Subcutaneous abdominal adipose tissue (tissue), 5 donors: ENCODE results near the gene FAF1.
A peak's percentile ranks its signal among the peaks of the same experiment; 100 is the strongest.

ENCODE experiments used
- H3K27ac ChIP-seq: one replicate; pipeline ENCODE4 v1.7.0; 2013; ENCODE audit warnings: low read depth, mild to moderate bottlenecking, inconsistent platforms, low read length, moderate library complexity
- H3K27me3 ChIP-seq, 5 donors: one replicate each; pipeline ENCODE4 v1.7.0; 2013; ENCODE audit warnings: low read length in 5 of 5, inconsistent platforms in 1 of 5; ENCODE audit not compliant: control insufficient read depth in 5 of 5, insufficient read depth in 4 of 5
- H3K36me3 ChIP-seq, 5 donors: one replicate each; pipeline ENCODE4 v1.7.0; 2013; ENCODE audit warnings: low read length in 5 of 5; ENCODE audit not compliant: control insufficient read depth in 5 of 5, insufficient read depth in 5 of 5
- H3K4me1 ChIP-seq, 5 donors: one replicate each; pipeline ENCODE4 v1.7.0; 2013; ENCODE audit warnings: low read length in 5 of 5, mild to moderate bottlenecking in 3 of 5, moderate library complexity in 1 of 5; ENCODE audit not compliant: control insufficient read depth in 5 of 5, insufficient read depth in 5 of 5
- H3K4me3 ChIP-seq, 5 donors: one replicate each; pipeline ENCODE4 v1.7.0; 2013; ENCODE audit warnings: low read length in 5 of 5, low read depth in 1 of 5
- H3K9ac ChIP-seq, 5 donors: one replicate each; pipeline ENCODE4 v1.7.0; 2013; ENCODE audit warnings: low read length in 5 of 5, mild to moderate bottlenecking in 4 of 5, moderate library complexity in 3 of 5
- H3K9me3 ChIP-seq, 5 donors: one replicate each; pipeline ENCODE4 v1.7.0; 2013; ENCODE audit warnings: low read length in 5 of 5; ENCODE audit not compliant: control insufficient read depth in 5 of 5
- donor health status: healthy.
- donor health status: healthy.
- donor health status: healthy.
- donor health status: healthy.
- donor health status: healthy.

The FAF1 gene

DNA sequence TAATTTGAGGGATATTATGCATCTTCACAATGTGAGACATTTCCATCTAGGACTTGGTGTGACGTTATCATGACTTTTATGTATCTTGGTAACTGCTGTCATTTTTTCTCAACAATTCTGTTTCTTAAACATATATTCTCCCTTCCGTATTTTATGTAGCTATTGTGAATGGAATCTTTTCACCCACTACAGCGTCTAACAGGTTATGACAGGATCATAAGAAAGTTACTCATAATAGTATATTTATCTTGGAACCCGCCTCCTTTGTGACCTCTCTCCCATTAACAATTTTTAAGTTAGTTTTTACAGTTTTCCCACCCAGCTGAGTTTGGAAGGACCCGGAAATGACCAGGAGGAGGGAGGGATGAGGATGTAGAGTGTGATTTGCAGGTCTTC is 530.1 kb downstream of the FAF1 start:
- Histone ChIP-seq H3K27ac (no peak overlapping the region), H3K36me3 (no peaks in the 10 kb centered on the region), H3K27me3 (peaks cover 47 to 82% (median 64%) of the 10 kb centered on the region in 5 donors), H3K9ac (no peak overlapping the region), H3K4me3 (no peak overlapping the region), H3K9me3 (no peaks in the 10 kb centered on the region), H3K4me1 (peaks cover 0 to 28% (median 22%) of the 10 kb centered on the region in 5 donors)

DNA sequence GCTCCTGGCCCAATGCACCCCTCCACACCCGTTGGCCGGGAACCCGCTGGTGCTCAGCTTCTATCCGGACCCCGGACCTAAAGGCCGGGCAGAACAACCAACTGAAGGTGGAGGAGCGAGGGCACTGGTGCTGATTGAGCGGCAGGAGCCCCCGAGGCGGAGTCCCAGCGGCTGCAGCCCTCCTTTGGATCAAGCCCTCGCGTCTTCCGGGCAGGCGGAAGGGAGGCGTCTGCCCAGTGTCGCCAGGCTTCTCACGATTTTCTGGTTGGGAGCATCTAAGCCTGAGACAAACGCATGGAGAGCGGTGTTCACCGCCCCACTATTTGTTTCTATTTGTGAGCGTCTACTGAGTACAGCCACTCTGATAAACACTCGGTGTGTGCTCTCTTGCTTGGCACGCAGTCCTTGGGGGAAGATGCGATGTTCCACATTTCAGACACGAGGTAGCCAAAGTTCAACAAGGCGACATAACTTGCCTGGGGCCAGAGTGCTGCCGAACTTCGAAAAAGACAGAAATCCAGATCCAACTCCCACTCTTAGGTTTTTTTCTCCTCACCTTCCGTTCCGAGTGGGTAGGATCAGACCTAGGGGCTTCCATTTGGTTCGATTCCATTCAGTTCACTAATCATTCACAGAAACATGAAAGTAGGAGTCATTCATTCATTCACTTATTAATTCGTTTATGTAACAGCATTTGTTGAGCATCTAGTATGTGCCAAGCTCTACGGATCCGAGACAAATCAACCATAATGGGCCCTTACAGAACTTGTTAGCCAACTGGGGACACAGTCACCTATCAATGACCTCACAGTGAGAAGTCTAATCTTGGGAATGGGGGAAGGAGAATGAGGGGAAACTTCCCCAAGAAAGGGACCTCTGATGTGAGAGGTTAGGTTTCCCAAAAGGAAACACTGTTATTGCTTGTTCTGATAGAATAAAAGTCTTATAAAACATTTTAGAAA is 532.0 kb downstream of the FAF1 start:
- H3K9ac ChIP-seq: no peak overlapping the region
- H3K27ac ChIP-seq: no peak overlapping the region
- no peak overlapping the region for H3K4me3 ChIP-seq
- H3K4me1 ChIP-seq: peaks cover 0 to 46% (median 41%) of the 10 kb centered on the region in 5 donors
- H3K27me3 ChIP-seq: peaks cover 55 to 94% (median 78%) of the 10 kb centered on the region in 5 donors
- no peaks in the 10 kb centered on the region for H3K9me3 ChIP-seq
- no peaks in the 10 kb centered on the region for H3K36me3 ChIP-seq

DNA sequence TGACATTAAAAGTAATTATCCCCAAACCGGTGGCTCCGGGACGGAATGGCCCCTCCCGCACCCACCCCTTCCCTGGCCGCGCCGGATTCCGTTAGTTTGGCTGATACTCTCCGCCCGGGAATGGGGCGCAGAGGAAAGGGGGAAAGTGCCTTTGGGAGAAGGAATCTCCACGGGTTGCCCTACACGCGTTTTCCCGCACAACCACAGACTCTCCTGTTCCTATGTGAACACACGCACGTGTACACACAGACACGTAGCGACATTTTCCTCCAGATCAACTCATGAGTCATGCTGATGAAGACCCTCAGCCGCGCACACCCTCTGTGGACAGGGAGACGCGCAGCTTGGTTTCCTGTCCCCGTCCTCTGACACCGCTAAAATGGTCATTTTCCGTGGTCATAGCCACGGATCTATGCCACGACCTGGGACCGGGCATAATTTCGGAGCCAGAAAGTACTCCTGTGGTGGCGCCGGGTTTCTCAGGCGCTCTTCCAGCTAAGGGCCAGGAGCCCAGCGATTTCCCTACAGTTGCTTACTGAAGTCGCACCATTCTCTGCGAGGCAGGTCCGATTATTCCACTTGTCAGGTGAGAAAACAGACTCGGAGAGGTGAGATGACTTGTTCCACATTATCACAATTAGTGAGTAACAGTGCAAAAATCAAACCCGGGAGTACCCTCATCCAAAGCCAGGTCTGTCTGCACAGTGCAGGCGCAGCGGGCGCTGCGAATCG is 532.8 kb downstream of the FAF1 start:
- no peak overlapping the region for H3K9ac ChIP-seq
- peaks cover 0 to 53% (median 46%) of the 10 kb centered on the region in 5 donors for H3K4me1 ChIP-seq
- no peaks in the 10 kb centered on the region for H3K9me3 ChIP-seq
- H3K4me3 ChIP-seq: peak overlapping the region in 1 of 5 donors; percentile 31
- no peaks in the 10 kb centered on the region for H3K36me3 ChIP-seq
- peaks cover 63 to 94% (median 83%) of the 10 kb centered on the region in 5 donors for H3K27me3 ChIP-seq
- H3K27ac ChIP-seq: no peak overlapping the region

DNA sequence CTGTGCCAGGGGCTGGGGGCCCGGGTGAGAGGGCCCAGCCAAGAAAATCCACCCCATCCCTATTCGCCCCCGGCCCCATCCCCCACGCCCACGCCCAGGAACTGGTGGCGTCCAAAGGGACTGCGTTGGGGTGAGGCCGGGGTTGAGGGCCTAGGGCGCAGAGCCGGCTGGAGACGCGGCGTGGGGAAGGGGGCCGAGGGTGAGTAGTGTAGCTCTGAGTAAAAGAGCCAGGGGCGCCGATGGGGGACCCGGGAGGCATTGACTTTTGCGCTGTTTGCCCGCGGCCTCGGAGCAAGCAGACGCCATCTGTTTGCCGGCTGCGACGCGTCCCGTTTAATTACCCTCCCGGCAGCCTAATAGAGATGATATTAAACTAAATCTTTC is 533.4 kb downstream of the FAF1 start:
- no peak overlapping the region for H3K27ac ChIP-seq
- peaks cover 66 to 94% (median 84%) of the 10 kb centered on the region in 5 donors for H3K27me3 ChIP-seq
- H3K4me3 ChIP-seq: no peak overlapping the region
- H3K9me3 ChIP-seq: no peaks in the 10 kb centered on the region
- no peak overlapping the region for H3K9ac ChIP-seq
- H3K4me1 ChIP-seq: peaks cover 0 to 53% (median 46%) of the 10 kb centered on the region in 5 donors
- no peaks in the 10 kb centered on the region for H3K36me3 ChIP-seq

DNA sequence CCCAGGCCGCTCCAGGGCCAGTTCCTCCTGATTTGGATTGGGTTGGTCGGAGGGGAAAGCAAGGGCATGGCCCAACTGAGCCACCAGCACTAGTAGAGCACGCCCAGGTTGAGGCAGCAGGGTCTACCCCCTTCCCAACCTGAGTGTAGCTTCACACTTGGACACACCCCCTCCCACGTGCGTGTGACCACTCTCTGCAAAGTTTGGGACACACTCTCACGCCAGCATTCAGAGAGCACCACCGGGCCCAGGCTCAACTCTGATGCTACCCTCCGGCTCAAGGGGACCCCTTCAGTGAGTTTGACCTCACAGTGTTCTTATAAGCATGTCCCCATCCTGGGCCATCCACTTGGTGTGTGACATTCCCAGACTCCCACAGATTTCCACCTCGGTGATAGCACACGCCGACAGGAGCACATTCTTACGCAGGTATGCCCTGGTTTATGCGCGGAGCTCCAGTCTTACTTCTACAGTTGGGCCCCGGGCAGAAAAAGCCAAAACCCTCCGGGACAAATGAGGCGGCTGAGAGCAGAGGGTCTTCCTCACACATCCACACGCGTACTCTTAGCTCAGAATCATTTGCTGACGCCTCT is 533.9 kb downstream of the FAF1 start:
- no peak overlapping the region for H3K27ac ChIP-seq
- H3K4me3 ChIP-seq: peak overlapping the region in 1 of 5 donors; percentile 11
- peaks cover 0 to 53% (median 46%) of the 10 kb centered on the region in 5 donors for H3K4me1 ChIP-seq
- peaks cover 65 to 94% (median 83%) of the 10 kb centered on the region in 5 donors for H3K27me3 ChIP-seq
- H3K36me3 ChIP-seq: no peaks in the 10 kb centered on the region
- no peaks in the 10 kb centered on the region for H3K9me3 ChIP-seq
- no peak overlapping the region for H3K9ac ChIP-seq

DNA sequence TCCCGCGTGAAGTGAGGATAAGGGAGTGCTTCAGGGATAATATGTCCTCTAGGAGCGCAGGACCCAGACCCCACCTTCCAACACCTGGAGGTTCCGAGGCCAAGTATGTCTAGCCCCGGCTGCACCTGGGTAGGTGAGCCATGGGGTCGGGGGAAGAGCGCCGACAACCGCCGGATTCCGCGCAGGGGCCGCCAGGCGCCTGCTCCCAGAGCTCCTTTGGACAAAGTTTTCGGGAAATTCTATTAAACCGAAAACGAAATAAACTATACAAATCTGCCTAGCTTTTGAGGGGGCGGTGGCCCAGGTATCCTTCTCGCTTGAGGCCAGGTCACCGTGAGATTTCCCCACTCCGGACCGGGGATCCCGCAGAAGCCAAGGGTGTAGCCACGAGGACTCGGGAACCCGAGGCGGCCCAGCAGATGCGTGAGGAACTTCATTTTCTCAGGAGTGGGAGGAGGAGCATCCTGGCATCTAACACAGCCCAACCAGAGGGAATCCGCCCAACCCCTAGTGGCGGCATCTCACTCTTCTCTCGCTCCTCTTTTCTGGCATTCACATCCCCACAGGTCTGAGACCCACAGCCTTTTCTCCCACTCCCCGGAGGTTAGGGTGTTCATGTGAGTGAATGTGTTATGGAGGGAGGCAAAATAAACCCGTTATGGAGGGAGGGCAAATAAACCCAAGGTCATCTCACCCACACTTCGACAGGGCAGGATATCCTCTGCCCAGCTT is 534.5 kb downstream of the FAF1 start:
- peaks cover 67 to 93% (median 83%) of the 10 kb centered on the region in 5 donors for H3K27me3 ChIP-seq
- peaks cover 0 to 58% (median 53%) of the 10 kb centered on the region in 5 donors for H3K4me1 ChIP-seq
- H3K36me3 ChIP-seq: no peaks in the 10 kb centered on the region
- H3K9ac ChIP-seq: no peak overlapping the region
- peak overlapping the region in 1 of 5 donors; percentile 70 for H3K4me3 ChIP-seq
- no peaks in the 10 kb centered on the region for H3K9me3 ChIP-seq
- H3K27ac ChIP-seq: no peak overlapping the region

DNA sequence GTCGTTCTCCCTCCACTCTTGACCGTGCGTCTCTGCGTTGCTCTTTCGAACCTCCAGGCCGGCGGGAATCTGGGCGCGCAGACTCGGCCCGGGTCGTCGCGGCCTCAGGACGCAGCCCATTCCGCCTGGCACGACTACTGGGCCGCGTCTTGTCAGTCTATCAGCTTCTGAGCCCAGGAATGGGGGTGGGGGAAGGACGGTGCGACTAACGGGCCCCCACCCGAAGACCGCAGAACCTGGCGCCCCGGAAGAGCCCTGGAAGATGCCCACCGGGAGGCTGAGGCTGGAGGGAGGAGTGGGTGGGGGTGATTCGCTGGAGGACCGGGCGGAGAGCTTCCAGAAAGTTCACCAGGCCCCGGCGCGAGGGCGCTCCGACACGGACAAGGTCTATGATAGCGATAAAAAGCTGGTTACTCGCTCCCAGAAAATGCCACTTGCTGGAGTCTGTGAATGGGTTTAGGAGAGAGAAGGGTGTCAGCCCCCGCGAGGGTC is 535.1 kb downstream of the FAF1 start:
- Histone ChIP-seq H3K9ac (no peak overlapping the region), H3K27me3 (peaks cover 63 to 93% (median 83%) of the 10 kb centered on the region in 5 donors), H3K36me3 (no peaks in the 10 kb centered on the region), H3K4me1 (peaks cover 0 to 56% (median 53%) of the 10 kb centered on the region in 5 donors), H3K9me3 (no peaks in the 10 kb centered on the region), H3K4me3 (peak overlapping the region in 3 of 5 donors; percentile 58 to 70 (median 64)), H3K27ac (no peak overlapping the region)

DNA sequence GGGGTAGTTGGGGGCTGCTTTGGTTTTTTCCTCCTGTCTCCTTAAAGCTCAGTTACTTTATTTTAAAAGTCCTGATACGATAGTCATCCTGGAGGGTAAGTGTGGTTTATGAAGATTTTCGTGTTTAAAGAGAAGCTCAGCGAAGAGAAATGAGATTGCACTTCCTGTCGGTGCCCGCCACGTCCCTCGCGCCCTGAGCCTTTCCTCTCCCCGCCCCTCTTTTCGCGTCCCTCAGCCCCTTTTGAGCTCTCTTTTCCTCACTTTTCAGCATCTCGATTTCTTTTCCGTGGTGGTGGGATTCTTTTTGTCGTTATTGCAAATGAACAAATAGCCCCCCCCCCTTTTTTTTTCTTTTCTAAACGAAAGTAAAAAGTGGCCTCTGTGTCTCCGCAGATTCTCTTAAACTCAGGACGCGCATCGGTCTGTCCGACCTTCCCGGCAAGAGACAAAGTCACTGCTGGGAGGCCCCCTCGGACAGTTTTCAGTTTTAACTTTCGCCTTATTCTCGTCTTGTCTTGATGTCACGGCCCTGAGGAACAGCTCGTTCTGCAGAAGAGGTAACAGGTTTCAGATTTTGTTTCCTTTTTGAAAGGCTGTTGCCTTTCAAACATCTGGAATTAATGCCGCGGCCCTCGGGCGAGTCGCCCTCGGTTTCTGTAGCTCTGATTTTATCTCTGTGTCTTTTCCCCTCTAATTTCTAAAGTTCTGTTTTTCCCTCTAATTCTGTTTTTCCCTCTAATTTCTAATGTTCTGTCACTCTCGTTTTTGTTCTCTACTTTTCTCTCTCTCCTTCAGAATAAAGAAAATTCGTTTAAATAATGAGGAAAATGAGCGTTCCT is 535.8 kb downstream of the FAF1 start:
- H3K9me3 ChIP-seq: no peaks in the 10 kb centered on the region
- peaks cover 0 to 60% (median 58%) of the 10 kb centered on the region in 5 donors for H3K4me1 ChIP-seq
- H3K36me3 ChIP-seq: no peaks in the 10 kb centered on the region
- peaks cover 70 to 94% (median 85%) of the 10 kb centered on the region in 5 donors for H3K27me3 ChIP-seq
- H3K4me3 ChIP-seq: peak overlapping the region; percentile 57 to 74 (median 64)
- no peak overlapping the region for H3K9ac ChIP-seq
- no peak overlapping the region for H3K27ac ChIP-seq

DNA sequence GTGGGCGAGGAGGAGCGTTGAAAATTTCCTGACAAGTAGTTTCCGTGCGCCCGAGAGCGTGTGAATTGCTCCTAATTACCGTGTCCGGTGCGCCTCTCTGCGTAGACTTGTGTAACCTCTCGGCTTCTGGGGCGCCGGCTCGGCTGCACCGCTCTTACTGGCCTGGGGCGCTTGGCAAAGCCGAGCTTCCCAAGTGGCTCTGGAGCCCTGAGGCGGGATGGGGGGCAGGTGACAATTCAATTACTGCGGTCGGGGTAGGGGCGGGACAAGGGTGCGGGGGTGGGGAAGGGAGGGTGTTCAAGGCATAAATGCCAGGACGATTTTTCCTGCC is 536.4 kb downstream of the FAF1 start:
- Histone ChIP-seq H3K27me3 (peaks cover 72 to 95% (median 87%) of the 10 kb centered on the region in 5 donors), H3K4me3 (peak overlapping the region; percentile 44 to 70 (median 58)), H3K36me3 (no peaks in the 10 kb centered on the region), H3K27ac (no peak overlapping the region), H3K9me3 (no peaks in the 10 kb centered on the region), H3K4me1 (peaks cover 0 to 64% (median 63%) of the 10 kb centered on the region in 5 donors), H3K9ac (no peak overlapping the region)
